Measurements from ENCODE around the gene DEDD2.

The DEDD2 gene

GRCh38 chr19:42151782-42152684 lies 65.4 kb downstream of the DEDD2 start:
- Histone ChIP-seq H3K9ac (ENCODE audit: low read length) (no peak overlapping the region), H3K23ac (ENCODE audit: low read length in 2 of 2) (no peak overlapping the region), H3K27me3 (ENCODE audit: control insufficient read depth in 1 of 2, insufficient read depth in 1 of 2, low read length in 2 of 2) (peaks cover 91 to 95% of the 10 kb centered on the region in 2 experiments), H2BK15ac (ENCODE audit: low read depth, poor library complexity, severe bottlenecking) (no peak overlapping the region), H3K14ac (ENCODE audit: low read length in 2 of 2) (no peak overlapping the region), H2BK12ac (ENCODE audit: low read length in 2 of 2) (no peak overlapping the region), H3K4me3 (ENCODE audit: insufficient read depth in 1 of 2, low read depth in 1 of 2, low read length in 2 of 2) (no peak overlapping the region), H2AFZ (ENCODE audit: low read depth, low read length) (no peak overlapping the region), H3K18ac (ENCODE audit: low read depth in 1 of 2, low read length in 2 of 2) (no peak overlapping the region), H3K9me3 (ENCODE audit: control insufficient read depth, low read length) (no peaks in the 10 kb centered on the region), H3K4me2 (ENCODE audit: low read length, poor library complexity, severe bottlenecking) (no peak overlapping the region), H3K36me3 (ENCODE audit: control insufficient read depth in 1 of 2, insufficient read depth in 2 of 2, low read depth in 1 of 2, low read length in 2 of 2) (no peaks in the 10 kb centered on the region), H3K4me1 (ENCODE audit: control insufficient read depth, insufficient read depth, low read depth, low read length) (no peaks in the 10 kb centered on the region), H3K4ac (ENCODE audit: low read depth in 1 of 2, low read length in 2 of 2) (no peak overlapping the region), H3K79me1 (replicated peaks; ENCODE audit: low read length, poor library complexity, severe bottlenecking) (no peaks in the 10 kb centered on the region), H2AK5ac (ENCODE audit: low read length, severe bottlenecking) (no peak overlapping the region), H4K91ac (ENCODE audit: low read length) (no peak overlapping the region), H2BK5ac (ENCODE audit: low read depth, low read length, poor library complexity, severe bottlenecking) (no peak overlapping the region), H2BK120ac (ENCODE audit: low read depth, low read length) (no peak overlapping the region), H4K8ac (ENCODE audit: low read length) (no peak overlapping the region), H3K27ac (ENCODE audit: low read length, poor library complexity, severe bottlenecking) (no peak overlapping the region)
- no peak for DNase-seq
- WGBS, result 88% methylated on average over 18 of the region's 20 CpGs

- Histone ChIP-seq H3K9ac (ENCODE audit: low read length) (no peak overlapping the region), H3K23ac (ENCODE audit: low read length in 2 of 2) (peak overlapping the region in 1 of 2 experiments; percentile 37), H3K14ac (ENCODE audit: low read length in 2 of 2) (no peak overlapping the region), H3K27me3 (ENCODE audit: control insufficient read depth in 1 of 2, insufficient read depth in 1 of 2, low read length in 2 of 2) (peaks cover 91 to 92% of the 10 kb centered on the region in 2 experiments), H3K4me3 (ENCODE audit: insufficient read depth in 1 of 2, low read depth in 1 of 2, low read length in 2 of 2) (no peak overlapping the region), H2BK120ac (ENCODE audit: low read depth, low read length) (no peak overlapping the region), H4K8ac (ENCODE audit: low read length) (no peak overlapping the region), H2AK5ac (ENCODE audit: low read length, severe bottlenecking) (no peak overlapping the region), H3K4ac (ENCODE audit: low read depth in 1 of 2, low read length in 2 of 2) (no peak overlapping the region), H2BK12ac (ENCODE audit: low read length in 2 of 2) (no peak overlapping the region), H3K79me1 (replicated peaks; ENCODE audit: low read length, poor library complexity, severe bottlenecking) (no peaks in the 10 kb centered on the region), H2BK15ac (ENCODE audit: low read depth, poor library complexity, severe bottlenecking) (no peak overlapping the region), H3K9me3 (ENCODE audit: control insufficient read depth, low read length) (no peaks in the 10 kb centered on the region), H3K18ac (ENCODE audit: low read depth in 1 of 2, low read length in 2 of 2) (no peak overlapping the region), H3K27ac (ENCODE audit: low read length, poor library complexity, severe bottlenecking) (no peak overlapping the region), H2BK5ac (ENCODE audit: low read depth, low read length, poor library complexity, severe bottlenecking) (no peak overlapping the region), H3K4me2 (ENCODE audit: low read length, poor library complexity, severe bottlenecking) (no peak overlapping the region), H3K4me1 (ENCODE audit: control insufficient read depth, insufficient read depth, low read depth, low read length) (no peaks in the 10 kb centered on the region), H4K91ac (ENCODE audit: low read length) (no peak overlapping the region), H2AFZ (ENCODE audit: low read depth, low read length) (no peak overlapping the region), H3K36me3 (ENCODE audit: control insufficient read depth in 1 of 2, insufficient read depth in 2 of 2, low read depth in 1 of 2, low read length in 2 of 2) (no peaks in the 10 kb centered on the region)
- no peak for DNase-seq
- WGBS, result 63% methylated on average over 4 of the region's 9 CpGs
Observed at GRCh38 chr19:42150911-42151361, 66.5 kb downstream of the DEDD2 start.

GRCh38 chr19:42150364-42150763 lies 67.1 kb downstream of the DEDD2 start:
- Histone ChIP-seq H2BK12ac (ENCODE audit: low read length in 2 of 2) (no peak overlapping the region), H3K23ac (ENCODE audit: low read length in 2 of 2) (no peak overlapping the region), H3K4me1 (ENCODE audit: control insufficient read depth, insufficient read depth, low read depth, low read length) (no peaks in the 10 kb centered on the region), H3K27me3 (ENCODE audit: control insufficient read depth in 1 of 2, insufficient read depth in 1 of 2, low read length in 2 of 2) (peaks cover 87 to 90% of the 10 kb centered on the region in 2 experiments), H4K8ac (ENCODE audit: low read length) (no peak overlapping the region), H3K4me3 (ENCODE audit: insufficient read depth in 1 of 2, low read depth in 1 of 2, low read length in 2 of 2) (no peak overlapping the region), H2BK120ac (ENCODE audit: low read depth, low read length) (no peak overlapping the region), H2AFZ (ENCODE audit: low read depth, low read length) (no peak overlapping the region), H2BK15ac (ENCODE audit: low read depth, poor library complexity, severe bottlenecking) (no peak overlapping the region), H3K9me3 (ENCODE audit: control insufficient read depth, low read length) (no peaks in the 10 kb centered on the region), H3K4ac (ENCODE audit: low read depth in 1 of 2, low read length in 2 of 2) (no peak overlapping the region), H3K9ac (ENCODE audit: low read length) (no peak overlapping the region), H3K79me1 (replicated peaks; ENCODE audit: low read length, poor library complexity, severe bottlenecking) (no peaks in the 10 kb centered on the region), H2AK5ac (ENCODE audit: low read length, severe bottlenecking) (no peak overlapping the region), H3K14ac (ENCODE audit: low read length in 2 of 2) (no peak overlapping the region), H3K27ac (ENCODE audit: low read length, poor library complexity, severe bottlenecking) (no peak overlapping the region), H2BK5ac (ENCODE audit: low read depth, low read length, poor library complexity, severe bottlenecking) (no peak overlapping the region), H3K18ac (ENCODE audit: low read depth in 1 of 2, low read length in 2 of 2) (no peak overlapping the region), H3K4me2 (ENCODE audit: low read length, poor library complexity, severe bottlenecking) (no peak overlapping the region), H4K91ac (ENCODE audit: low read length) (no peak overlapping the region), H3K36me3 (ENCODE audit: control insufficient read depth in 1 of 2, insufficient read depth in 2 of 2, low read depth in 1 of 2, low read length in 2 of 2) (no peaks in the 10 kb centered on the region)
- no peak for DNase-seq
- WGBS, result 42% methylated on average over 16 of the region's 17 CpGs

GRCh38 chr19:42149447-42150202 lies 67.9 kb downstream of the DEDD2 start:
- H3K4me1 ChIP-seq (ENCODE audit: control insufficient read depth, insufficient read depth, low read depth, low read length), result no peaks in the 10 kb centered on the region
- peaks cover 85 to 90% of the 10 kb centered on the region in 2 experiments for H3K27me3 ChIP-seq (ENCODE audit: control insufficient read depth in 1 of 2, insufficient read depth in 1 of 2, low read length in 2 of 2)
- WGBS, result 67% methylated on average over 2 of the region's 5 CpGs
- H2BK15ac ChIP-seq (ENCODE audit: low read depth, poor library complexity, severe bottlenecking), result no peak overlapping the region
- no peak overlapping the region for H3K14ac ChIP-seq (ENCODE audit: low read length in 2 of 2)
- no peak overlapping the region for H3K23ac ChIP-seq (ENCODE audit: low read length in 2 of 2)
- H2BK120ac ChIP-seq (ENCODE audit: low read depth, low read length), result no peak overlapping the region
- H2AK5ac ChIP-seq (ENCODE audit: low read length, severe bottlenecking), result no peak overlapping the region
- no peak overlapping the region for H3K4me2 ChIP-seq (ENCODE audit: low read length, poor library complexity, severe bottlenecking)
- H4K91ac ChIP-seq (ENCODE audit: low read length), result peak overlapping the region; percentile 10
- H3K79me1 ChIP-seq (replicated peaks; ENCODE audit: low read length, poor library complexity, severe bottlenecking), result no peaks in the 10 kb centered on the region
- H2AFZ ChIP-seq (ENCODE audit: low read depth, low read length), result no peak overlapping the region
- H3K4ac ChIP-seq (ENCODE audit: low read depth in 1 of 2, low read length in 2 of 2), result no peak overlapping the region
- no peak for DNase-seq
- no peak overlapping the region for H3K4me3 ChIP-seq (ENCODE audit: insufficient read depth in 1 of 2, low read depth in 1 of 2, low read length in 2 of 2)
- H3K9ac ChIP-seq (ENCODE audit: low read length), result no peak overlapping the region
- H3K36me3 ChIP-seq (ENCODE audit: control insufficient read depth in 1 of 2, insufficient read depth in 2 of 2, low read depth in 1 of 2, low read length in 2 of 2), result no peaks in the 10 kb centered on the region
- no peak overlapping the region for H4K8ac ChIP-seq (ENCODE audit: low read length)
- no peak overlapping the region for H3K18ac ChIP-seq (ENCODE audit: low read depth in 1 of 2, low read length in 2 of 2)
- H3K27ac ChIP-seq (ENCODE audit: low read length, poor library complexity, severe bottlenecking), result no peak overlapping the region
- H3K9me3 ChIP-seq (ENCODE audit: control insufficient read depth, low read length), result no peaks in the 10 kb centered on the region
- H2BK12ac ChIP-seq (ENCODE audit: low read length in 2 of 2), result no peak overlapping the region
- H2BK5ac ChIP-seq (ENCODE audit: low read depth, low read length, poor library complexity, severe bottlenecking), result no peak overlapping the region

All from mesenchymal stem cell (in vitro differentiated cells and primary cell).